ENCODE data around the gene LOXL3.

GRCh38 chr2:74507926-74508520 is 45.7 kb downstream of the LOXL3 start:
- TF ChIP-seq CTCF (conservative IDR thresholded peaks at IDR 0.05; ENCODE audit: low read length) (no peak), EZH2phosphoT487 (IDR thresholded peaks at IDR 0.05; ENCODE audit: borderline replicate concordance, low read depth, low read length) (no peak)
